Esophagus muscularis mucosa (tissue), 4 donors: ENCODE results near the gene GAREM1.

Experiments
- EP300 ChIP-seq: sonication (generic); formaldehyde crosslinking; IDR thresholded peaks from one replicate; pipeline ENCODE4 v1.6.1; 2017; ENCODE audit warnings: antibody characterized with exemption
- POLR2A ChIP-seq: fragments of 450-650 bp; IDR thresholded peaks from one replicate; pipeline ENCODE4 v1.6.1; 2017; ENCODE audit warnings: antibody characterized with exemption, moderate library complexity, mild to moderate bottlenecking, low read depth
- POLR2AphosphoS5 ChIP-seq, 2 donors: sonication (generic); formaldehyde crosslinking; IDR thresholded peaks; one replicate each; pipeline ENCODE4 v1.6.1; 2017; ENCODE audit warnings: antibody characterized with exemption in 2 of 2
- TF ChIP-seq, protein P1 (sequence below), 3 experiments: fragments of 200-600 bp in 2 of 3; fragments of 450-650 bp in 1 of 3; sonication (generic) in 2 of 3; IDR thresholded peaks; one replicate each; pipeline ENCODE4 v1.5.1; 2017 to 2019; ENCODE audit warnings: antibody characterized with exemption in 3 of 3, mild to moderate bottlenecking in 2 of 3, moderate library complexity in 1 of 3

DNA sequence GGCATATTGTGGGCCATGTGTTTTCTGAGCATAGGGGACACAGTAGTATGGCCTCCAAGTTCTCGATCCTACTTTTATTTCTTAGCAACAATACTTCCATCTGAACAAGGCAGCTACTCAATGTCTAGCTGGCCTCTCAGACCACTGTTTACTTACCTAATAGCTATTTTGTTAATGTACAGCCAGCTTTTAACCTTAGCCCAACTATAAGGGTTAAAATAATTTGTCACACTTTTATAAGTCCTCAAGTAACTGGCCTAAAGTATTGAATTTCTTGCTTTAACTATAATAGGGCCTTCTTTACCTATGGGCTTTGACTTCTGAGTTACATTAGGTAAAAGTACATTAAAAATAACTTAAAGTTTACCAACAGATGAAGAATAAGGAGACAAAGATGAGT, 117.4 kb downstream of the GAREM1 start:
- TF ChIP-seq, protein P1, sequence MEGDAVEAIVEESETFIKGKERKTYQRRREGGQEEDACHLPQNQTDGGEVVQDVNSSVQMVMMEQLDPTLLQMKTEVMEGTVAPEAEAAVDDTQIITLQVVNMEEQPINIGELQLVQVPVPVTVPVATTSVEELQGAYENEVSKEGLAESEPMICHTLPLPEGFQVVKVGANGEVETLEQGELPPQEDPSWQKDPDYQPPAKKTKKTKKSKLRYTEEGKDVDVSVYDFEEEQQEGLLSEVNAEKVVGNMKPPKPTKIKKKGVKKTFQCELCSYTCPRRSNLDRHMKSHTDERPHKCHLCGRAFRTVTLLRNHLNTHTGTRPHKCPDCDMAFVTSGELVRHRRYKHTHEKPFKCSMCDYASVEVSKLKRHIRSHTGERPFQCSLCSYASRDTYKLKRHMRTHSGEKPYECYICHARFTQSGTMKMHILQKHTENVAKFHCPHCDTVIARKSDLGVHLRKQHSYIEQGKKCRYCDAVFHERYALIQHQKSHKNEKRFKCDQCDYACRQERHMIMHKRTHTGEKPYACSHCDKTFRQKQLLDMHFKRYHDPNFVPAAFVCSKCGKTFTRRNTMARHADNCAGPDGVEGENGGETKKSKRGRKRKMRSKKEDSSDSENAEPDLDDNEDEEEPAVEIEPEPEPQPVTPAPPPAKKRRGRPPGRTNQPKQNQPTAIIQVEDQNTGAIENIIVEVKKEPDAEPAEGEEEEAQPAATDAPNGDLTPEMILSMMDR (IDR thresholded peaks at IDR 0.05): no peak
- TF ChIP-seq POLR2AphosphoS5 (IDR thresholded peaks at IDR 0.05): no peak
- no peak for TF ChIP-seq EP300
- TF ChIP-seq POLR2A: no peak
